GM12892 (cell line): ENCODE measurements around the gene PARD3.

Experiments
- POLR2A ChIP-seq: IDR thresholded peaks from 2 replicates; pipeline ENCODE4 v1.6.1; 2011; ENCODE audit warnings: low read depth, low read length, control low read depth
- POLR2AphosphoS5 ChIP-seq: IDR thresholded peaks from 2 replicates; pipeline ENCODE4 v1.6.1; 2011; ENCODE audit warnings: low read depth, low read length, control low read depth

- TF ChIP-seq POLR2AphosphoS5: no peak
- TF ChIP-seq POLR2A: no peak
Observed at GRCh38 chr10:34413756-34414587, 401.1 kb downstream of the PARD3 start.
